Measurements from ENCODE around the gene NPAS3. TPM values are rescaled to one million over a fixed set of nuclear protein-coding genes. Genes with fewer than 3 reads are reported as not detected.

The NPAS3 gene
- total RNA-seq, 1 donor from 2014 or later, result 2.4 TPM

DNA sequence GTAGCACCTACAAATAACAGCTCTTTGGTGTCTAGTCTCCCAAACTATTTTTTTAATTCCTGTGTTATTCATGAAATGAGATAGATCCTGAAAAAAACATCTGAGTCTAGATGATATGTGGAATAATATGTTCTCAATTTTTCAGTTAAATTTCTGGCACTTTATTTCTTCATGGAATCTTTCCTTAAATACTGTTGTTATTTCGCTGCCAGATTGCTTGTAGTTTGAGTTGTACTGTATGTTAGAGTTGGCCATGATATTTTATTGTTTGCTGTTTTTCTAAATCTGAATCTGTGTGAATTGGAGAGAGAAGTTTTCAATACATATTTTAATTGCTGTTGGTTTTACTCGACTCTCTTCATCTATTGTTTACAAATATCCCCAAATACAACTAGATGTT is 511.7 kb downstream of the NPAS3 start:
- Mint-ChIP-seq H3K27me3 (ENCODE audit: unreplicated experiment) (no peaks in the 10 kb centered on the region), H3K4me1 (ENCODE audit: low read depth, unreplicated experiment) (no peaks in the 10 kb centered on the region), H3K9me3 (ENCODE audit: unreplicated experiment) (no peaks in the 10 kb centered on the region), H3K36me3 (ENCODE audit: unreplicated experiment) (no peaks in the 10 kb centered on the region), H3K27ac (ENCODE audit: unreplicated experiment) (no peak overlapping the region), H3K4me3 (ENCODE audit: unreplicated experiment) (no peak overlapping the region)
- DNase-seq, result no peak
- TF ChIP-seq, protein P1, sequence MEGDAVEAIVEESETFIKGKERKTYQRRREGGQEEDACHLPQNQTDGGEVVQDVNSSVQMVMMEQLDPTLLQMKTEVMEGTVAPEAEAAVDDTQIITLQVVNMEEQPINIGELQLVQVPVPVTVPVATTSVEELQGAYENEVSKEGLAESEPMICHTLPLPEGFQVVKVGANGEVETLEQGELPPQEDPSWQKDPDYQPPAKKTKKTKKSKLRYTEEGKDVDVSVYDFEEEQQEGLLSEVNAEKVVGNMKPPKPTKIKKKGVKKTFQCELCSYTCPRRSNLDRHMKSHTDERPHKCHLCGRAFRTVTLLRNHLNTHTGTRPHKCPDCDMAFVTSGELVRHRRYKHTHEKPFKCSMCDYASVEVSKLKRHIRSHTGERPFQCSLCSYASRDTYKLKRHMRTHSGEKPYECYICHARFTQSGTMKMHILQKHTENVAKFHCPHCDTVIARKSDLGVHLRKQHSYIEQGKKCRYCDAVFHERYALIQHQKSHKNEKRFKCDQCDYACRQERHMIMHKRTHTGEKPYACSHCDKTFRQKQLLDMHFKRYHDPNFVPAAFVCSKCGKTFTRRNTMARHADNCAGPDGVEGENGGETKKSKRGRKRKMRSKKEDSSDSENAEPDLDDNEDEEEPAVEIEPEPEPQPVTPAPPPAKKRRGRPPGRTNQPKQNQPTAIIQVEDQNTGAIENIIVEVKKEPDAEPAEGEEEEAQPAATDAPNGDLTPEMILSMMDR (IDR thresholded peaks at IDR 0.05; ENCODE audit: partially characterized antibody, unreplicated experiment), result no peak

- DNase-seq, result no peak
- H3K36me3 Mint-ChIP-seq (ENCODE audit: unreplicated experiment), result no peaks in the 10 kb centered on the region
- no peaks in the 10 kb centered on the region for H3K27me3 Mint-ChIP-seq (ENCODE audit: unreplicated experiment)
- no peak overlapping the region for H3K4me3 Mint-ChIP-seq (ENCODE audit: unreplicated experiment)
- TF ChIP-seq, protein P1 (IDR thresholded peaks at IDR 0.05; ENCODE audit: partially characterized antibody, unreplicated experiment), result no peak
- H3K27ac Mint-ChIP-seq (ENCODE audit: unreplicated experiment), result no peak overlapping the region
- H3K9me3 Mint-ChIP-seq (ENCODE audit: unreplicated experiment), result no peaks in the 10 kb centered on the region
- no peaks in the 10 kb centered on the region for H3K4me1 Mint-ChIP-seq (ENCODE audit: low read depth, unreplicated experiment)
Observed at GRCh38 chr14:33451211-33451610, 512.5 kb downstream of the NPAS3 start.

DNA sequence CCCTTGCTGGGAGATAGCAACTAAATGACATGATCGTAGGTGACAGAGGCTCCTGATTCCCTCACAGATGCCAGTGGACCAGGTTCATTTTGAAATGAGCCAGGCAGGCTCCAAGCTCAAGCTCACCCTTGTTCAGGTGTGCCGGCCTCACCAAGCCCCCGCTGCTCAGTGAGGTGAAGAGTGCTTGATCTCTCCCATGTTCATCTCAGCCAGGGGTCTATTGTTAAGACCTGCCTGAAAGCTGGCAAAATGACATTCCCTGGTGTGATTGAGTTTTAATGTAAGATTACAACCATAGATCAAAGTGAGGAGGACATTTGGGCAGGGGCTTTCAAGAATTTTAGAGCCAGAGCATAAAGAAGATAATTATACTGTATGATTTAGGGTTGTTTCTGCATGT is 514.3 kb downstream of the NPAS3 start:
- H3K4me3 Mint-ChIP-seq (ENCODE audit: unreplicated experiment), result no peak overlapping the region
- TF ChIP-seq, protein P1 (IDR thresholded peaks at IDR 0.05; ENCODE audit: partially characterized antibody, unreplicated experiment), result no peak
- no peaks in the 10 kb centered on the region for H3K4me1 Mint-ChIP-seq (ENCODE audit: low read depth, unreplicated experiment)
- no peak overlapping the region for H3K27ac Mint-ChIP-seq (ENCODE audit: unreplicated experiment)
- no peak for DNase-seq
- H3K27me3 Mint-ChIP-seq (ENCODE audit: unreplicated experiment), result no peaks in the 10 kb centered on the region
- no peaks in the 10 kb centered on the region for H3K9me3 Mint-ChIP-seq (ENCODE audit: unreplicated experiment)
- no peaks in the 10 kb centered on the region for H3K36me3 Mint-ChIP-seq (ENCODE audit: unreplicated experiment)

- no peak for DNase-seq
- Mint-ChIP-seq H3K4me1 (ENCODE audit: low read depth, unreplicated experiment) (no peaks in the 10 kb centered on the region), H3K4me3 (ENCODE audit: unreplicated experiment) (no peak overlapping the region), H3K27ac (ENCODE audit: unreplicated experiment) (no peak overlapping the region), H3K36me3 (ENCODE audit: unreplicated experiment) (no peaks in the 10 kb centered on the region), H3K9me3 (ENCODE audit: unreplicated experiment) (no peaks in the 10 kb centered on the region), H3K27me3 (ENCODE audit: unreplicated experiment) (no peaks in the 10 kb centered on the region)
- TF ChIP-seq, protein P1 (IDR thresholded peaks at IDR 0.05; ENCODE audit: partially characterized antibody, unreplicated experiment), result no peak
Observed at GRCh38 chr14:33454022-33454595, 515.4 kb downstream of the NPAS3 start.

- H3K9me3 Mint-ChIP-seq (ENCODE audit: unreplicated experiment), result no peaks in the 10 kb centered on the region
- H3K4me1 Mint-ChIP-seq (ENCODE audit: low read depth, unreplicated experiment), result no peaks in the 10 kb centered on the region
- no peak for DNase-seq
- H3K27ac Mint-ChIP-seq (ENCODE audit: unreplicated experiment), result no peak overlapping the region
- H3K27me3 Mint-ChIP-seq (ENCODE audit: unreplicated experiment), result no peaks in the 10 kb centered on the region
- TF ChIP-seq, protein P1 (IDR thresholded peaks at IDR 0.05; ENCODE audit: partially characterized antibody, unreplicated experiment), result no peak
- H3K36me3 Mint-ChIP-seq (ENCODE audit: unreplicated experiment), result no peaks in the 10 kb centered on the region
- H3K4me3 Mint-ChIP-seq (ENCODE audit: unreplicated experiment), result no peak overlapping the region
Observed at GRCh38 chr14:33454707-33455106, 516.0 kb downstream of the NPAS3 start.

All from glutamatergic neuron (in vitro differentiated cells).